ENCODE measurements around the gene H3-3A.

GRCh38 chr1:226062558-226063223 is at the start of gene H3-3A:
- TF ChIP-seq GATA2 (IDR thresholded peaks at IDR 0.05; ENCODE audit: low read depth, low read length): no peak
- TF ChIP-seq GATA3 (IDR thresholded peaks at IDR 0.05; ENCODE audit: low read depth, low read length): no peak

Measured in SH-SY5Y (cell line).